K562 (cell line): Measurements from ENCODE around the gene C4BPB. TPM values are rescaled to one million over a fixed set of nuclear protein-coding genes. Genes with fewer than 3 reads are reported as not detected.

Source experiments
- ATAC-seq: fragments of 200-7000 bp; cut with Tn5 transposase; 3 replicates; pipeline ENCODE4 v1.9.1; 2020; ENCODE audit warnings: moderate library complexity
- BruUV-seq: library from RNA; stranded (reverse); fragments of 400-500 nt; replicated peaks from 2 replicates; lab custom pipeline; 2021; lab: Mats Ljungman, UMichigan
- CTCF ChIA-PET: fragments of 300-600 bp; formaldehyde crosslinking; extraction: SDS; loops from one replicate; lab custom pipeline; 2021; ENCODE audit warnings: low intra/inter-chr PET ratio; lab: Yijun Ruan, JAX
- POLR2A ChIA-PET: fragments of 300-600, 350-650 bp; sonication (Branson Sonifier 250); formaldehyde crosslinking; extraction: SDS; loops from one replicate; lab custom pipeline; 2021; ENCODE audit warnings: antibody characterized with exemption, inconsistent platforms; lab: Yijun Ruan, JAX
- DNase-seq, 4 experiments: peaks; one replicate each; pipeline versions ENCODE4 v3.0.0 to v3.0.0-alpha.2; 2011 to 2018; ENCODE audit warnings: low spot score in 3 of 4, mixed read lengths in 3 of 4; ENCODE audit errors: extremely low read depth in 1 of 4
- FAIRE-seq: peaks from 2 replicates; lab custom pipeline; 2011; peaks lifted over from hg19 to GRCh38; lab: Jason Lieb, UNC
- H2AFZ ChIP-seq: 2 replicates; pipeline ENCODE4 v1.6.0; 2011; ENCODE audit warnings: low read depth, low read length, control low read depth, inconsistent platforms
- H3K27ac ChIP-seq: fragments of 200-600 bp; 3 replicates; pipeline ENCODE4 v1.8.0; 2011; ENCODE audit warnings: low read depth, mild to moderate bottlenecking, control low read depth, inconsistent platforms, low read length, moderate library complexity, mixed read lengths; ENCODE audit errors: extremely low read depth
- H3K27me3 ChIP-seq, 2 experiments: fragments of 300-600 bp in 1 of 2; 2 replicates in 1 of 2; 3 replicates in 1 of 2; pipeline versions ENCODE4 v1.6.0 to v1.8.0; 2011; ENCODE audit warnings: inconsistent platforms in 2 of 2, low read length in 2 of 2, mild to moderate bottlenecking in 1 of 2, mixed read lengths in 1 of 2, moderate library complexity in 1 of 2; ENCODE audit not compliant: control insufficient read depth in 2 of 2, insufficient read depth in 2 of 2
- H3K36me3 ChIP-seq: fragments of 300-600 bp; 3 replicates; pipeline ENCODE4 v1.8.0; 2011; ENCODE audit warnings: mild to moderate bottlenecking, low read length, inconsistent platforms; ENCODE audit not compliant: control insufficient read depth, insufficient read depth
- H3K4me1 ChIP-seq, 2 experiments: fragments of 200-600 bp in 1 of 2; replicated peaks in 1 of 2; 2 replicates in 1 of 2; 3 replicates in 1 of 2; pipeline versions ENCODE4 v1.5.1 to v1.8.0; 2011; ENCODE audit warnings: inconsistent platforms in 2 of 2, low read length in 2 of 2, mild to moderate bottlenecking in 1 of 2, mixed read lengths in 1 of 2, moderate library complexity in 1 of 2; ENCODE audit not compliant: control insufficient read depth in 2 of 2, insufficient read depth in 2 of 2
- H3K4me2 ChIP-seq: 2 replicates; pipeline ENCODE4 v1.6.1; 2011; ENCODE audit warnings: low read length, control low read depth, inconsistent platforms, mixed read lengths; ENCODE audit not compliant: insufficient read depth
- H3K4me3 ChIP-seq: fragments of 200-600 bp; sonication (generic), shearing (Covaris generic); 2 replicates; pipeline ENCODE4 v1.5.1; 2016; ENCODE audit warnings: control low read depth, inconsistent platforms
- H3K79me2 ChIP-seq: fragments of 200-600 bp; 3 replicates; pipeline ENCODE4 v1.8.0; 2011; ENCODE audit warnings: low read length, inconsistent platforms; ENCODE audit not compliant: control insufficient read depth, insufficient read depth
- H3K9ac ChIP-seq, 2 experiments: 2 replicates each; pipeline versions ENCODE4 v1.6.0 to v1.6.1; 2011; ENCODE audit warnings: low read depth in 2 of 2, low read length in 2 of 2, control low read depth in 1 of 2, inconsistent platforms in 1 of 2, mild to moderate bottlenecking in 1 of 2, mixed read lengths in 1 of 2; ENCODE audit not compliant: insufficient read depth in 1 of 2
- H3K9me1 ChIP-seq: one replicate; pipeline ENCODE4 v1.6.0; 2011; ENCODE audit warnings: inconsistent platforms, mild to moderate bottlenecking, low read length, moderate library complexity; ENCODE audit not compliant: control insufficient read depth, insufficient read depth
- H3K9me3 ChIP-seq: replicated peaks from 2 replicates; pipeline ENCODE4 v1.5.1; 2011; ENCODE audit warnings: low read depth, low read length, inconsistent platforms; ENCODE audit not compliant: control insufficient read depth, insufficient read depth
- H4K20me1 ChIP-seq: replicated peaks from 2 replicates; pipeline ENCODE4 v1.6.1; 2011; ENCODE audit warnings: low read length, inconsistent platforms, mixed read lengths; ENCODE audit not compliant: control insufficient read depth, insufficient read depth
- CBFA2T2 ChIP-seq: fragments of 450-650 bp; conservative IDR thresholded peaks from 2 replicates; pipeline ENCODE4 v1.6.1; 2017; ENCODE audit warnings: mild to moderate bottlenecking
- CLOCK ChIP-seq: fragments of 250-450 bp; sonication (Bioruptor Pico); IDR thresholded peaks from 2 replicates; pipeline ENCODE4 v1.4.0; 2020; ENCODE audit warnings: mild to moderate bottlenecking, moderate library complexity, borderline replicate concordance
- HOXB6 ChIP-seq: fragments of 250-450 bp; sonication (Bioruptor Pico); IDR thresholded peaks from 2 replicates; pipeline ENCODE4 v1.5.1; 2022; ENCODE audit warnings: mild to moderate bottlenecking, borderline replicate concordance
- KLF10 ChIP-seq: fragments of 250-450 bp; sonication (Bioruptor Pico); IDR thresholded peaks from 2 replicates; pipeline ENCODE4 v1.6.1; 2021; ENCODE audit warnings: matching md5 sums
- LARP7 ChIP-seq: fragments of 450-650 bp; IDR thresholded peaks from 2 replicates; pipeline ENCODE4 v1.6.1; 2016
- MEF2A ChIP-seq: IDR thresholded peaks from 2 replicates; pipeline ENCODE4 v1.6.1; 2011; ENCODE audit warnings: low read depth, mild to moderate bottlenecking, low read length, moderate library complexity; ENCODE audit not compliant: control insufficient read depth
- SMAD1 ChIP-seq: fragments of 150-350 bp; IDR thresholded peaks from 2 replicates; pipeline ENCODE4 v1.6.1; 2014; ENCODE audit warnings: low read length, low read depth; ENCODE audit not compliant: partially characterized antibody
- TBP ChIP-seq: optimal IDR thresholded peaks from 2 replicates; pipeline ENCODE3; 2011; ENCODE audit warnings: low read depth, low read length, improper control_type of control experiment
- TCF7L2 ChIP-seq: fragments of 150-350 bp; IDR thresholded peaks from 2 replicates; pipeline ENCODE4 v1.6.1; 2016; ENCODE audit warnings: low read depth, mild to moderate bottlenecking, low read length, moderate library complexity
- TGIF2 ChIP-seq: sonication (generic); formaldehyde crosslinking; IDR thresholded peaks from 2 replicates; pipeline ENCODE4 v1.8.1; 2022; ENCODE audit warnings: mild to moderate bottlenecking, missing genetic modification reagents, moderate library complexity
- ZBTB7A ChIP-seq: IDR thresholded peaks from 2 replicates; pipeline ENCODE4 v1.6.1; 2011; ENCODE audit warnings: low read depth, mild to moderate bottlenecking, low read length, moderate library complexity, borderline replicate concordance; ENCODE audit not compliant: control insufficient read depth
- ZBTB8A ChIP-seq: fragments of 450-650 bp; IDR thresholded peaks from 2 replicates; pipeline ENCODE4 v1.6.1; 2018; ENCODE audit warnings: mild to moderate bottlenecking, moderate library complexity; ENCODE audit not compliant: partially characterized antibody
- ZNF449 ChIP-seq: fragments of 250-450 bp; sonication (Bioruptor Pico); IDR thresholded peaks from 2 replicates; pipeline ENCODE4 v1.8.0; 2022; ENCODE audit warnings: moderate library complexity, mild to moderate bottlenecking, inconsistent platforms
- WGBS: fragments of 100-300 bp; shearing (Covaris generic); methylation state at CpG from one replicate; pipeline ENCODE4 v1.1.6; 2016; ENCODE audit warnings: low coverage, mixed read lengths; ENCODE audit not compliant: insufficient coverage; ENCODE audit errors: missing lambda C conversion rate; 5-methylcytosine and 5-hydroxymethylcytosine counted together
- in situ Hi-C: fragments of 300-500 bp; cut with MboI; formaldehyde crosslinking; loops from 4 replicates; pipeline ENCODE4 v1.15.0; 2018; ENCODE audit warnings: inconsistent platforms, mixed read lengths
- intact Hi-C: fragments of 100-400 bp; cut with micrococcal nuclease; formaldehyde crosslinking; loops from 2 replicates; pipeline ENCODE4 v1.14.2; 2022
- polyA plus RNA-seq, 8 experiments: library from polyadenylated mRNA; depleted of rRNA in 4 of 8; stranded (reverse) in 5 of 8; unstranded in 3 of 8; fragments of >200 nt; fragmentation: Nextera tagmentation in 2 of 8; fragmentation: Illumina TruSeq in 1 of 8; extraction: Ambion mirVana in 2 of 8; extraction: Trizol in 1 of 8; gene quantifications; 2 replicates each; pipeline versions ENCODE4 v1.2.1 to v1.2.3, GENCODE V29; 2011 to 2014; ENCODE audit warnings: inconsistent platforms in 1 of 8, missing spikeins in 1 of 8
- total RNA-seq, 7 experiments: library from RNA; depleted of rRNA in 6 of 7; stranded (reverse); fragments of >200 nt in 6 of 7; fragmentation: Illumina TruSeq in 2 of 7; extraction: Trizol in 2 of 7; gene quantifications; 2 replicates each; pipeline versions ENCODE4 v1.2.1 to v1.2.3, GENCODE V29; 2011 to 2021; ENCODE audit warnings: low replicate concordance in 1 of 7

Gene C4BPB
- total and polyA plus RNA-seq, 9 of the 15 experiments (the other 6 are each of a cell fraction or from before 2014, with no cell fraction given) = not detected

- FAIRE-seq (no peak), DNase-seq (no peak), ATAC-seq (no peak)
- Histone ChIP-seq H4K20me1 (no peaks in the 10 kb centered on the region), H3K4me3 (no peak overlapping the region), H2AFZ (no peak overlapping the region), H3K9me3 (no peaks in the 10 kb centered on the region), H3K36me3 (no peaks in the 10 kb centered on the region; the same call in 2 of the 3 replicates), H3K27ac (no peak overlapping the region), H3K4me1 (peaks cover 0 to 13% of the 10 kb centered on the region in 2 experiments; a peak in 4 of 5 replicates), H3K79me2 (no peaks in the 10 kb centered on the region), H3K27me3 (no peaks in the 10 kb centered on the region), H3K9ac (no peak overlapping the region), H3K9me1 (no peaks in the 10 kb centered on the region), H3K4me2 (no peak overlapping the region)
- WGBS = 48% methylated on average over 3 of the region's 3 CpGs
- in situ Hi-C loops = loop anchor here (5.0 kb wide), 1 partner anchor 321 kb away; no protein-coding TSS in a partner anchor
- intact Hi-C loops = no loop called here
- ChIA-PET CTCF (interaction anchor here (1.4 to 3.2 kb wide), 2 partner anchors 319 to 415 kb away, joined by 5 to 22 read pairs; no protein-coding TSS in a partner anchor), POLR2A (interaction anchor here (0.7 kb wide), 1 partner anchor 100 kb away, joined by 3 read pairs; no protein-coding TSS in a partner anchor)
- BruUV-seq = no TSS peak
- no peak for TF ChIP-seq CLOCK (CRISPR knock-in tag)
- no peak for TF ChIP-seq TGIF2 (CRISPR knock-in tag)
- no peak for TF ChIP-seq MEF2A
- TF ChIP-seq ZNF449 (CRISPR knock-in tag) = no peak
- TF ChIP-seq HOXB6 (CRISPR knock-in tag) = no peak
- no peak for TF ChIP-seq CBFA2T2
- no peak for TF ChIP-seq SMAD1
- no peak for TF ChIP-seq TCF7L2
- TF ChIP-seq KLF10 = no peak
- TF ChIP-seq LARP7 = no peak
- TF ChIP-seq ZBTB7A = no peak
- no peak for TF ChIP-seq ZBTB8A
- TF ChIP-seq TBP = no peak
- TF ChIP-seq, all 486 proteins: peak for 0
These were observed 2.8 kb upstream of the C4BPB start for GRCh38 chr1:207085887-207086286.
